MV-4-11 (cell line): ENCODE measurements around the gene SND1.
A peak's percentile ranks its signal among the peaks of the same experiment; 100 is the strongest.
"Not testable (repeated sequence)": the region's sequence is repeated elsewhere in the genome, so short reads cannot be mapped to it uniquely, and the experiment has no call there.

Source experiments
- DNase-seq: peaks from one replicate; lab custom pipeline; 2025; lab: John Stamatoyannopoulos, UW

The SND1 gene

GRCh38 chr7:127889677-127890076, 237.7 kb downstream of the SND1 start:
- DNase-seq = no peak

GRCh38 chr7:127890726-127891125, 238.7 kb downstream of the SND1 start:
- peak; percentile 76 for DNase-seq

DNA sequence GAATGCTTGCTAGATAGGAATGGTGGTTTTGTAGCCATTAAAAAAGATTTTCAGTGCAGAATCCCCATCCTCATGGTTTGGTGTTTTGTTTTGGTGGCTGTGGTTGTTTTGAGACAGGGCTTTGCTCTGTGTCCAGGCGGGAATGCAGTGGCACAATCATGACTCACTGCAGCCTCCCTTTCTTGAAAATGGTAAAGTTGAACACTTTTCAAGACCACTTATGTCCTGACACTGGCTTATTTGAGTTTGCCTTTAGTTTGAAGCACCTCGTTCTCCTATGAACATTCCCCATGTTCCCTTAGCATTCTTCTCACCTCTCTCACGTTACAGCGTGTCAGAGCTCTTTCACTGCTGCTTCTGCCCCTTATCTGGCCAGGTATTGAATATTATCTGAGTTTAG, 239.2 kb downstream of the SND1 start:
- DNase-seq = no peak

DNA sequence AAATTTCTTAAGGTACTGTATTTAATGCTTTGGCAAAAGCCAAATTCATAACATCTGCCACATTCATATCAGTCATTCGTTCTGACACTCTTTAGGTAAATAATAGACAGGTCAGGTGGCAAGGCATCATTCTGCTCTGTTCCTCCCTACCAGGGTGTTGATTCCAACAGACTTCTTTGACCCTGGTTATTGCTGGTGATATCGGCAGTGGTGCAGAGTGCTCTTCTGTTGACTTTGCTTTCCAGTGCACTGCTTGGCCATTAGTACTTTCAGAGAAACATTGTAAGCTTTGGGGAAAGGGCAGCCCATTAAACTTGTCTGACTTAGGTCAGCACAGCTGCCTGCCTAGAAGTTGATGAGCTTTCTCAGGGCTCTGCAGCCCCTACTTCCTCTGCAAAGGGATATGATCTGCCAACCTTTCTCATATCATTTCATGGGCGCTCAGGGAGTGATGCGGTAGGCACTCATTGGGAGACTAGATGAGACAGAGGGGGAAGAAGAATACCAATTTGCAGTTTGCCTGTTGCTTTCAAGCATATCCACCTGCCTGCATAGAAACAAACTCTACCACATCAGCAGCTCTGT, 240.0 kb downstream of the SND1 start:
- no peak for DNase-seq

DNA sequence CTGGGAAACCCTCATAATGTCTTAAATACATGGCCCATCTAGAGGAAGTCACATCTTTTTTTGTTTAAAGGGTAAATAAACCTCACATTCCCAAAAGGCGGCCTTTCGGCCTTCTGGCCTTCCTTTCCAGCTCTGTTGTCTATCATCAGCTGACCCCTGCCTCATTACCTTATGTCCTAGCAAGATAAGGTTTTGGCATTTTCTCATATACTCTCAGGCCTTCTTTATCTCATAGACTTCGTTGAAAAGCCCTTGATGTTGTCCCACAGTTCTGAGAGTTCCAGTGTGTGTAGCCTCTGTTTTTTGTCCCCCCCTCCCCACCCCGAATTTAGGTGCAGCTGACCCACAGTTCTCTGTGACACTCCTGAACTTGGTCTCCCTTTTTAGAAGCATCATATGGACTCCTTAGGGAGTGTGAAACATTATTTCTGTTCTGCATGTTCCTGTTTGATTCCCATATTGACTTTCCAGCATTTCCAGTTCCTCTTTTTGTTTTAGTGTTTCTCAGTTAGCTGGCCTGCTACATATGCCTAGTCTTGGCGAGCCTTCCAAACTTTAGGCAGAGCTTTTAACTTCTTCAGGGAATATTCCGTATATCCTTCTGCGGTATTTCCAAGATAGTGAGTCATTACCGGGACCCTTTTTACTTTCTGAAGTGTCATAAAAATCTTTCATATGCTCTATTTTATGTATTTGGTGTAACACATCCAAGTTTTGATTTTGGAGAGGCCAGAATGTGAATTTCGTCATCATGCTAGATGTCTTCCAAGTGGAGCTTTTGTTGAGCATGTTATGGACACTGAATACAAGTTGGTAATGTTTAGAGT, 240.7 kb downstream of the SND1 start:
- peak; percentile 45 for DNase-seq

GRCh38 chr7:127893547-127893946, 241.6 kb downstream of the SND1 start:
- no peak for DNase-seq

DNA sequence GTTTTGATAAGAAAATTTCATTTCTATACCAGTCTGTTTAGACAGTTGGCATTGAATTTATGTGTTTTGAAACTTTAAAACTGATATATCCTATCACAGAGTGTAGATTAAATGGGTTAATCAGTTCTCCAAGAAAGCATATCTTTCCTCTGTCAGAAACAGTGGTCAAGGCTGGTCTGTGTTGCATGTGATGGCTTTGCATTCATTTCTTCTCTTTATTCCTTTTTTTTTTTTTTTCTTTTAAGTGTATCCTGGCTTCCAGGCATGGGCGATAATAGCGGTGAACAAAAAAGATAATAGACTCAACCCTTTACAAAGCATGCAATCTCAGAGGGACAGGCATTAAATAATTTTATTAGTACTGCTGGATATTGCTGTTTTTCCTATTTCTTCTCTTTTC, 242.6 kb downstream of the SND1 start:
- DNase-seq = no peak

DNA sequence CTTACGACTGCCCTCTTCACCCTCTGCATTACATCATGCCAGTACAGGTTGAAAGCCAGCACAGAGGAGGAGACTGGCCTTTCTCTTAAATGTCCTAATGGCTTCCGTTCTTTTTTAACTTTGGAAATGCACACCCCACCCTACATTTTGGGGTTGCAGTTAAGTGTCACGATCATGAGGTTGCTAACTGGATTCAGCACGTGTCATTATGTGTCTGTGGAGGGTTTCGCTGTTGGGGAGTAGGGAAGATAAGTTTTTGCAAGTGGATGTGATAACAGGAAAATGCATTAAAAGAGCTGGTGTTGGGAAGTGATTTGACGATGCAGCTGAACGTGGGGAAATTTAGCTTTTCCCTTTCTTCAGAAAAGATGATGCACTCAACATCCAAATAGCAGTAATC, 243.4 kb downstream of the SND1 start:
- no peak for DNase-seq

GRCh38 chr7:127895814-127896280, 243.9 kb downstream of the SND1 start:
- no peak for DNase-seq

- no peak for DNase-seq
Measured at GRCh38 chr7:127896659-127897058, 244.7 kb downstream of the SND1 start.

GRCh38 chr7:127897704-127898454, 245.9 kb downstream of the SND1 start:
- no peak for DNase-seq

GRCh38 chr7:127899411-127899810, 247.4 kb downstream of the SND1 start:
- no peak for DNase-seq

DNA sequence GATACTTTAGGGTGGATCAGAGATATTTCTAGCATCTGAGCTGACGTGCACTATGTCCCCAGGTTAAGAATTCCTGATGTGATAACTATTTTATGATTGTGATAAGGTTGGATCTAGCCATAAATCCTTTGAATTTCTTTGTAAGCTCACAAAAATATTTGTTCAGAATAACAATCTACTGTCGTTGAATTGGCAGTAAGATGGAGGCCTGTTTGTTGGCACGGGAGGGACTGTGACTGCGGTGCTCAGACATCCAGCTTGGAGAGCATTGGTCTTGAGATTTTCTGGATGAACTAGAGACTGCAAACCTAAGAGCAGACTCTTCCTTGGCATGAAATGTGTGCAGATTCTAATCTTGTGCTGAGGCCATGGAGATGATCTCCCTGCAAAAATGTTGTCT, 248.1 kb downstream of the SND1 start:
- DNase-seq = no peak

DNA sequence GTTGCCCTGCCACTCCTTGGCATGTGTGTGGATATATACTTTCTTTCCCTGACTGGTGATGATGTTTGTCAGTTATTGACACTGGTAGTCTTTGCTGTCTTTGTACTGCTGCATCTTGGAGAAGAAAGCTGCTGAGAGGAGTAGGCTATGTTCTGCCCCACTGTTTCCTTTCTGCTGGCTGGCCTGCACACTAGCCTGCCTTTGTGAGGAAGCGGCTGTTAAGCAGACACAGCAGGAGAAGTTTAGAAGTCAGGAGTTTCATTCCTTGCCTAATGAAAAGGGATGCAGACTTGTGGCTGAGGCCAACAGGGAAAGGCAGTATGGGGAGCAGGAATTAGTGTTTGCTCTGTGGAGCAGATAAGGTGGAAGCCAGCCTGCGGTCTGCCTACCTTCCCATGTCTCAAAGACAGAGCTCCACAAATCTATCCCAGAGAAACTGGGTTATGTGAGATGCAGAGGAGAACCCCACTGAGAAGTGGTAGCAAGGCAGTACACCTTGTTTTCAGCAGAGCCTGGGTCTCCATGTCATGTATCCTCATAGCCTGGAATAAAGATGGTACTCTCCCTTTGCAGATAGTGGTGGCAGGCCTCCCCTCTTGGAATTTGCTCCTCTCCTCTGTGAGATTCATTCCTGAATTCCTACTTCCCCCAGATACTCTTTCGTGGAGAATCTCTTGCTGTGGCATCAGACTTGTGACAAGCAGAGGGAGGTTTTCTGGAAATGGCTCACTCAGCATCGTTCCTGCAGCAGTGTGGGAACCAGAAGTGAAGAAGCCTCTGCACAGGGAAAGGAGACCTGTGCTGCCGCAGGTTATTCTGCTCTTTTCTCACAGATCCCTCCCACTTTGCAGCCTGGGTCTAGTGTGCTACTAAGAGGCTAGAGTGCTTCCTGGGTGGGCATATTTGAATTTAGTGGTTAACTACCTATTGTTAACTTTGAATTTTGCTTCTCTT, 249.0 kb downstream of the SND1 start:
- no peak for DNase-seq

GRCh38 chr7:127901895-127902703, 250.1 kb downstream of the SND1 start:
- peak; percentile 30 for DNase-seq

DNA sequence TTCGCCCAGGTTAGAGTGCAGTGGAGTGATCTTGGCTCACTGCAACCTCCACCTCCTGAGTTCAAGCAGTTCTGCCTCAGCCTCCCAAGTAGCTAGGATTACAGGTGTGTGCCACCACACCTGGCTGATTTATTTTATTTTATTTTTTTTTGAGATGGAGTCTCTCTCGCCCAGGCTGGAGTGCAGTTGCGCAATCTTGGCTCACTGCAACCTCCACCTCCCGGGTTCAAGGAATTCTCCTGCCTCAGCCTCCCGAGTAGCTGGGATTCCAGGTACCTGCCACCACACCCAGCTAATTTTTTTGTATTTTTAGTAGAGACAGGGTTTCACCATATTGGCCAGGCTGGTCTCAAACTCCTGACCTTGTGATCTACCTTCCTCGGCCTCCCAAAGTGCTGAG, 250.8 kb downstream of the SND1 start:
- DNase-seq = not testable (repeated sequence)

GRCh38 chr7:127903892-127904669, 252.1 kb downstream of the SND1 start:
- DNase-seq = no peak

GRCh38 chr7:127904670-127904985, 252.6 kb downstream of the SND1 start:
- no peak for DNase-seq

GRCh38 chr7:127905021-127905420, 253.0 kb downstream of the SND1 start:
- no peak for DNase-seq
